Calu3 (cell line): ENCODE data around the gene OR6B1. TPM values are rescaled to one million over a fixed set of nuclear protein-coding genes. Genes with fewer than 3 reads are reported as not detected.

Experiments used
- BruUV-seq: library from RNA; stranded (reverse); fragments of 400-500 nt; replicated peaks from 2 replicates; lab custom pipeline; 2021; lab: Mats Ljungman, UMichigan
- CTCF ChIA-PET: fragments of 300-600 bp; sonication (Branson Sonifier 250); formaldehyde crosslinking; loops from one replicate; lab custom pipeline; 2022; ENCODE audit warnings: antibody characterized with exemption; lab: Charles Lee
- DNase-seq: peaks from one replicate; pipeline ENCODE4 v3.0.0; 2022
- H3K27ac Mint-ChIP-seq: one replicate; pipeline ENCODE4 v1.8.0; 2022; ENCODE audit warnings: mixed read lengths; ENCODE audit not compliant: unreplicated experiment
- H3K27me3 Mint-ChIP-seq: one replicate; pipeline ENCODE4 v1.8.0; 2022; ENCODE audit warnings: mixed read lengths; ENCODE audit not compliant: unreplicated experiment
- H3K36me3 Mint-ChIP-seq: one replicate; pipeline ENCODE4 v1.8.0; 2022; ENCODE audit warnings: mild to moderate bottlenecking, moderate library complexity, mixed read lengths; ENCODE audit not compliant: insufficient read depth, unreplicated experiment
- H3K4me1 Mint-ChIP-seq: one replicate; pipeline ENCODE4 v1.8.0; 2022; ENCODE audit warnings: mild to moderate bottlenecking, low read depth, mixed read lengths; ENCODE audit not compliant: unreplicated experiment
- H3K4me3 Mint-ChIP-seq: one replicate; pipeline ENCODE4 v1.8.0; 2022; ENCODE audit warnings: mild to moderate bottlenecking, low read depth, moderate library complexity, mixed read lengths; ENCODE audit not compliant: unreplicated experiment
- H3K9me3 Mint-ChIP-seq: one replicate; pipeline ENCODE4 v1.8.0; 2022; ENCODE audit warnings: low read depth, mixed read lengths; ENCODE audit not compliant: unreplicated experiment
- CTCF ChIP-seq: fragments of 200-600 bp; IDR thresholded peaks from one replicate; pipeline ENCODE4 v1.8.0; 2022; ENCODE audit warnings: antibody characterized with exemption; ENCODE audit not compliant: unreplicated experiment
- intact Hi-C: fragments of 100-400 bp; cut with micrococcal nuclease; formaldehyde crosslinking; loops from one replicate; pipeline ENCODE4 v1.10.0; 2022; ENCODE audit not compliant: unreplicated experiment
- total RNA-seq: library from RNA; stranded (reverse); gene quantifications from 2 replicates; pipeline ENCODE4 v1.2.3, GENCODE V29; 2022

Gene OR6B1
- total RNA-seq, 1 experiment from 2014 or later, result not detected

GRCh38 chr7:143987513-143987912 lies 12.6 kb upstream of the OR6B1 start:
- no peak overlapping the region for H3K27ac Mint-ChIP-seq
- TF ChIP-seq CTCF, result no peak
- H3K27me3 Mint-ChIP-seq, result no peaks in the 10 kb centered on the region
- CTCF ChIA-PET, result no interaction called here
- H3K9me3 Mint-ChIP-seq, result peaks cover 3% of the 10 kb centered on the region
- no peaks in the 10 kb centered on the region for H3K36me3 Mint-ChIP-seq
- no peaks in the 10 kb centered on the region for H3K4me1 Mint-ChIP-seq
- H3K4me3 Mint-ChIP-seq, result no peak overlapping the region
- intact Hi-C loops, result no loop called here
- BruUV-seq, result no TSS peak
- DNase-seq, result no peak

- TF ChIP-seq CTCF, result no peak
- no peaks in the 10 kb centered on the region for H3K4me1 Mint-ChIP-seq
- H3K27me3 Mint-ChIP-seq, result no peaks in the 10 kb centered on the region
- no TSS peak for BruUV-seq
- DNase-seq, result no peak
- no peak overlapping the region for H3K27ac Mint-ChIP-seq
- no peaks in the 10 kb centered on the region for H3K36me3 Mint-ChIP-seq
- intact Hi-C loops, result no loop called here
- CTCF ChIA-PET, result no interaction called here
- H3K4me3 Mint-ChIP-seq, result no peak overlapping the region
- H3K9me3 Mint-ChIP-seq, result peaks cover 3% of the 10 kb centered on the region
Observed at GRCh38 chr7:143988976-143989745, 11.0 kb upstream of the OR6B1 start.

GRCh38 chr7:143992670-143993069 lies 7.5 kb upstream of the OR6B1 start:
- Mint-ChIP-seq H3K4me3 (no peak overlapping the region), H3K4me1 (no peaks in the 10 kb centered on the region), H3K36me3 (no peaks in the 10 kb centered on the region), H3K27ac (no peak overlapping the region), H3K27me3 (no peaks in the 10 kb centered on the region), H3K9me3 (peaks cover 3% of the 10 kb centered on the region)
- BruUV-seq, result no TSS peak
- DNase-seq, result no peak
- intact Hi-C loops, result no loop called here
- no peak for TF ChIP-seq CTCF
- CTCF ChIA-PET, result no interaction called here

- H3K4me3 Mint-ChIP-seq, result no peak overlapping the region
- intact Hi-C loops, result no loop called here
- no peaks in the 10 kb centered on the region for H3K4me1 Mint-ChIP-seq
- no peaks in the 10 kb centered on the region for H3K27me3 Mint-ChIP-seq
- TF ChIP-seq CTCF, result no peak
- CTCF ChIA-PET, result no interaction called here
- no peak for DNase-seq
- H3K27ac Mint-ChIP-seq, result no peak overlapping the region
- peaks cover 3% of the 10 kb centered on the region for H3K9me3 Mint-ChIP-seq
- no peaks in the 10 kb centered on the region for H3K36me3 Mint-ChIP-seq
- no TSS peak for BruUV-seq
Observed at GRCh38 chr7:143993924-143994323, 6.2 kb upstream of the OR6B1 start.
